Thyroid gland (tissue), 4 donors: ENCODE data around the gene PIK3C2B. TPM values are rescaled to one million over a fixed set of nuclear protein-coding genes. Genes with fewer than 3 reads are reported as not detected.
A peak's percentile ranks its signal among the peaks of the same experiment; 100 is the strongest.
"Not testable (repeated sequence)": the region's sequence is repeated elsewhere in the genome, so short reads cannot be mapped to it uniquely, and the experiment has no call there.

Experiments used
- DNase-seq, 2 donors: peaks; one replicate each; pipeline ENCODE4 v3.0.0-alpha.2; 2019
- H3K27ac ChIP-seq, 3 donors: fragments of 200-600 bp; sonication (generic); 1 replicate in 2 of 3; 2 replicates in 1 of 3; pipeline ENCODE4 v1.5.1; 2016 to 2019; ENCODE audit warnings: mild to moderate bottlenecking in 1 of 3, moderate library complexity in 1 of 3
- H3K27me3 ChIP-seq: fragments of 200-600 bp; sonication (generic); one replicate; pipeline ENCODE4 v1.5.1; 2019
- H3K36me3 ChIP-seq, 2 donors: fragments of 200-600 bp; sonication (generic); one replicate each; pipeline ENCODE4 v1.5.1; 2016 to 2019
- H3K4me1 ChIP-seq, 2 donors: fragments of 200-600 bp; sonication (generic); one replicate each; pipeline ENCODE4 v1.5.1; 2017 to 2019
- H3K4me3 ChIP-seq, 3 donors: fragments of 200-600 bp; sonication (generic); replicated peaks in 1 of 3; 1 replicate in 2 of 3; 2 replicates in 1 of 3; pipeline ENCODE4 v1.5.1; 2016; ENCODE audit warnings: mild to moderate bottlenecking in 1 of 3
- H3K9me3 ChIP-seq: fragments of 200-600 bp; sonication (generic); one replicate; pipeline ENCODE4 v1.5.1; 2017
- CTCF ChIP-seq, 6 experiments: fragments of 200-600 bp in 3 of 6; fragments of 450-650 bp in 3 of 6; sonication (generic) in 3 of 6; IDR thresholded peaks; one replicate each; pipeline ENCODE4 v1.5.1; 2016 to 2019; ENCODE audit warnings: antibody characterized with exemption in 6 of 6, mild to moderate bottlenecking in 2 of 6, inconsistent platforms in 1 of 6, moderate library complexity in 1 of 6
- POLR2A ChIP-seq, 2 donors: fragments of 450-650 bp; IDR thresholded peaks; one replicate each; pipeline ENCODE4 v1.6.1; 2017; ENCODE audit warnings: antibody characterized with exemption in 2 of 2, mild to moderate bottlenecking in 2 of 2, moderate library complexity in 1 of 2
- WGBS, 2 donors: methylation state at CpG; one replicate each; pipeline ENCODE4 v1.1.5; 2017; 5-methylcytosine and 5-hydroxymethylcytosine counted together
- intact Hi-C: fragments of 100-400 bp; cut with DNase I; formaldehyde crosslinking; loops from one replicate; pipeline ENCODE4 v1.15.1; 2023
- total RNA-seq, 4 donors: library from RNA; depleted of rRNA; stranded (reverse); fragments of >200 nt; gene quantifications; one replicate each; pipeline ENCODE4 v1.2.3, GENCODE V29; 2016

The PIK3C2B gene
- total RNA-seq, 4 donors from 2014 or later = 19.9 to 36.9 (median 27.2) TPM

DNA sequence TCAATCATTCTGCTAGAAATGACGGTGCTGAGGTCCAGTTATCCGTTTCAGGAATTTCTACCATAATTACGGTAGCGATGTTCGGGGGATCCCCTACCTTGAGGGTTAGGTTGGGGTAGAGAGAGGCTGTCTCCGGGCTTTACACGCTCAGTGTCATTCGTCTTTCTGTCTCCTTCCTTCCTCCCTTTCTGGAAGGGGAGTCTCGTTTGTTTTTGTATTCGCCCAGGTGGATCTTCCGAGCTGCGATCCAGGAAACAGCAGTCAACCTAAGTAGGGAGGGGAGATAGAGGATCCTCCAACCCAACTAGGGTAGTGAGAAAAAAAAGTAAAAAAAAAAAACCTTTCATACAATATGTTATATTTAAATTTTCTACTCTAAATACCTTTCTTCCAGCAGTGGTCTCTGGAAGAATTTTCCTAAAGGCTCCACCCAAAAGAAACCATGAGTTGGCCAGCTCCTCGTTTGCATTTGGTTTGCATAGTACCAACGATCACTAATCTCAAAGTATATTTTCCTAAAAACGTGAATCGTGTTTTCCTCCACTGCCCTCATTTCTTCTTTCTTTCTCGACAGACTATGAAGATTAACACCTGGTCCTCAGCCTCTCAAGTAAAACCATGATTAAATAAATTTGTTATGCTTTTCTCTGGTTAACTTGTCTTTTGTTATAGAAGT lies 611 bp upstream of the PIK3C2B start:
- H3K27me3 ChIP-seq = no peaks in the 10 kb centered on the region
- WGBS, 2 donors = 7% methylated on average over 17 of the region's 17 CpGs
- H3K4me1 ChIP-seq = peaks cover 28 to 30% of the 10 kb centered on the region in 2 donors
- H3K9me3 ChIP-seq = no peaks in the 10 kb centered on the region
- DNase-seq = no peak
- intact Hi-C loops = loop anchor here (5.0 kb wide), 1 partner anchor 33 kb away; no protein-coding TSS in a partner anchor
- TF ChIP-seq POLR2A (IDR thresholded peaks at IDR 0.05) (no peak), CTCF (IDR thresholded peaks at IDR 0.05) (no peak)
- H3K4me3 ChIP-seq = peak overlapping the region; percentile 43 to 70 (median 53)
- H3K36me3 ChIP-seq = no peaks in the 10 kb centered on the region
- H3K27ac ChIP-seq = peak overlapping the region; percentile 93 to 97 (median 97)

DNA sequence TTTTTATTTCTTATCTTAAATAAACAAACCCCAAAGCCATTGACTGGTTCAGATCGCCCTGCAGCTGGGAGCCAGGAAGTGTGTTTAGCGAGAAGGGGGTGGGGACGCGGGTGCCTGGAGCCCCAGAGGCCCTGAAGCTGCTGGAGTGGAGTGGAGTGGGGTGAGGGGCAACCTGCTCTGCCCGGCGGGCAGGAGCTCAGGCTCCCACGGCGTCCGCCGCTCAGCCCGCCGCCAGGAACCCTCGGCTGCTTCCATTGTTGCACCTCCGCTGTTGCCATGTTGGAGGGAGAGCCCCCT lies 673 bp downstream of the PIK3C2B start:
- H3K9me3 ChIP-seq = no peaks in the 10 kb centered on the region
- peaks cover 28 to 30% of the 10 kb centered on the region in 2 donors for H3K4me1 ChIP-seq
- TF ChIP-seq CTCF (IDR thresholded peaks at IDR 0.05) (no peak), POLR2A (IDR thresholded peaks at IDR 0.05) (peak in 1 of 2 donors; percentile 18)
- DNase-seq = peak; percentile 91 to 93
- WGBS, 2 donors = 0% methylated on average over 6 to 9 of the region's 14 CpGs
- H3K4me3 ChIP-seq = peak overlapping the region; percentile 38 to 70 (median 53)
- H3K36me3 ChIP-seq = no peaks in the 10 kb centered on the region
- H3K27me3 ChIP-seq = no peaks in the 10 kb centered on the region
- intact Hi-C loops = no loop called here
- peak overlapping the region; percentile 93 to 97 (median 97) for H3K27ac ChIP-seq

GRCh38 chr1:204493145-204493983 lies 1.2 kb downstream of the PIK3C2B start:
- WGBS, 2 donors = 7 to 9% methylated on average over 15 of the region's 15 CpGs
- DNase-seq = peak; percentile 68
- TF ChIP-seq POLR2A (IDR thresholded peaks at IDR 0.05) (no peak), CTCF (IDR thresholded peaks at IDR 0.05) (no peak)
- H3K4me3 ChIP-seq = peak overlapping the region; percentile 38 to 70 (median 53)
- H3K4me1 ChIP-seq = peaks cover 28 to 30% of the 10 kb centered on the region in 2 donors
- H3K27ac ChIP-seq = peak overlapping the region; percentile 93 to 97 (median 97)
- H3K9me3 ChIP-seq = no peaks in the 10 kb centered on the region
- no peaks in the 10 kb centered on the region for H3K36me3 ChIP-seq
- H3K27me3 ChIP-seq = no peaks in the 10 kb centered on the region
- intact Hi-C loops = no loop called here

GRCh38 chr1:204491655-204492054 lies 3.0 kb downstream of the PIK3C2B start:
- DNase-seq = no peak
- Histone ChIP-seq H3K9me3 (no peaks in the 10 kb centered on the region), H3K4me1 (peaks cover 28 to 34% of the 10 kb centered on the region in 2 donors), H3K36me3 (no peaks in the 10 kb centered on the region), H3K27ac (peak overlapping the region in 2 of 3 donors; percentile 93 to 97), H3K4me3 (no peak overlapping the region), H3K27me3 (no peaks in the 10 kb centered on the region)
- intact Hi-C loops = no loop called here
- TF ChIP-seq CTCF (IDR thresholded peaks at IDR 0.05) (no peak), POLR2A (IDR thresholded peaks at IDR 0.05) (no peak)

- intact Hi-C loops = no loop called here
- no peaks in the 10 kb centered on the region for H3K27me3 ChIP-seq
- 91 to 93% methylated on average over 5 of the region's 5 CpGs for WGBS, 2 donors
- no peaks in the 10 kb centered on the region for H3K36me3 ChIP-seq
- H3K4me3 ChIP-seq = no peak overlapping the region
- H3K27ac ChIP-seq = no peak overlapping the region
- no peak for DNase-seq
- no peaks in the 10 kb centered on the region for H3K9me3 ChIP-seq
- TF ChIP-seq CTCF (IDR thresholded peaks at IDR 0.05) (no peak), POLR2A (IDR thresholded peaks at IDR 0.05) (no peak)
- peaks cover 25 to 49% of the 10 kb centered on the region in 2 donors for H3K4me1 ChIP-seq
Observed at GRCh38 chr1:204487256-204487615, 7.4 kb downstream of the PIK3C2B start.

DNA sequence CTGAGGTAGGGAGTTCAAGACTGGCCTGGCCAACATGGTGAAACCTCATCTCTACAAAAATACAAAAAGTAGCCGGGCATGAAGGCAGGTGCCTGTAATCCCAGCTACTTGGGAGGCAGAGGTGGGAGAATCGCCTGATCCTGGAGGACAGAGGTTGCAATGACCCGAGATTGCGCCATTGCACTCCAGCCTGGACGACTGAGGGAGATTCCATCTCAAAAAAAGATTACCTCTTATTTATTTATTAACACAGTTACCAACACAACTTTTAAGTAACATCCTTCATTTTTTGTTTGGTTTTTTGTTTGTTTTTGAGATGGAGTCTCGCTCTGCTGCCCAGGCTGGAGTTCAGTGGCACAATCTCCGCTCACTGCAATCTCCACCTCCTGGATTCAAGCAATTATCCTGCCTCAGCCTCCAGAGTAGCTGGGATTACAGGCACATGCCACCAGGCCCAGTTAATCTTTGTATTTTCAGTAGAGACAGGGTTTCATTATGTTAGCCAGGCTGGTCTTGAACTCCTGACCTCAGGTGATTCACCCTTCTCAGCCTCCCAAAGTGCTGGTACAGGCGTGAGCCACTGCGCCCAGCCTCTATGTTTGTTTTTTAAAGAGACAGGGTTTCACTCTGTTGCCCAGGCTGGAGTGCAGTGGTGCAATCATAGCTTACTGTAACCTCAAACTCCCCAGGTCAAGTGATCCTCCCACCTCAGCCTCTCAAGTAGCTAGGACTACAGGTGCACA lies 7.9 kb downstream of the PIK3C2B start:
- DNase-seq, H3K27ac ChIP-seq, H3K27me3 ChIP-seq, H3K36me3 ChIP-seq, H3K4me3 ChIP-seq, intact Hi-C loops, H3K9me3 ChIP-seq: not testable (repeated sequence)
- H3K4me1 ChIP-seq = peaks cover 26 to 49% of the 10 kb centered on the region in 2 donors
- WGBS, 2 donors = 91 to 94% methylated on average over 9 of the region's 9 CpGs
